GM20000 (cell line): ENCODE measurements around the gene ZNHIT2.

ENCODE experiments used
- DNase-seq: peaks from one replicate; pipeline ENCODE4 v3.0.0; 2012; ENCODE audit warnings: low spot score
- TF ChIP-seq, protein P1 (sequence below): IDR thresholded peaks from 2 replicates; pipeline ENCODE4 v1.5.1; 2012; ENCODE audit warnings: mild to moderate bottlenecking, control low read depth; ENCODE audit errors: extremely low read depth, missing control alignments

Gene ZNHIT2

DNA sequence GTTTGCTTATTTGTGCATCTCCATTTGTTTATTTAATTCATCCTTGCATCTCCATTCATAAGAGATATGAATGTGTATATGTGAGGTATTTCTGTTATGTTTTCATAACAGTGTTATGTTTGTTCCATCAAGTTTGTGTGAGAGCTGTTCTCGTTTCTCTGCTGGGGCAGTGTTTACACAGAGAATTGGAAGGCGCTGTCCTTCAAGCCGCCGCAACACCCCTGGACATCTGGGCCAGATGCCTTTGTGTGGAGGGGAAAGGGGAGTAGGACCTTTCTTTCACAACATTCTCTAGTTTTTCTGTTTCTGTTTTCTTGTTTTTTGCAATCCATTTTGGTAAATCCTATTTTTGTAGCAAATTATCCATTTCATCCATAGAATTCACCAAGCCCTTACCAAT lies 12.9 kb downstream of the ZNHIT2 start:
- DNase-seq: no peak

DNA sequence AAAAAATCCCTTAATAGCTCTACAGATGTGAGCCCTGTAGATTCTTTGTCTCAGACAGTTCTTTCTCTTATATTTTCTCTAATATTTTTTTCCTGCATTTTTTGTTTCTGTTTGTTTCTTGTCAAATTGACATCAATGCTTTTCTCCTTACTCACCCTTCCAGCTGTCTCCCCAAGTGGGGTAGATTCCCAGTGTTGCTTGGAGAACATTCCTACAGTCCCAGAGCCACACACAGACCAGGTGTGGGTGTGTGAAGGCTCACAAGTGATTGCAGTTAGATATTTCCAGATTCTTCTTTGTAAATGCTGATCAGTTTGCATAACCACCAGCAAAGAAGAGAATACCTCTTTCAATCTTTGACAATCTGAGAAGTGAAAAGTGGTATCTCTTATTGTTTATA lies 14.0 kb downstream of the ZNHIT2 start:
- no peak for DNase-seq
- TF ChIP-seq, protein P1, sequence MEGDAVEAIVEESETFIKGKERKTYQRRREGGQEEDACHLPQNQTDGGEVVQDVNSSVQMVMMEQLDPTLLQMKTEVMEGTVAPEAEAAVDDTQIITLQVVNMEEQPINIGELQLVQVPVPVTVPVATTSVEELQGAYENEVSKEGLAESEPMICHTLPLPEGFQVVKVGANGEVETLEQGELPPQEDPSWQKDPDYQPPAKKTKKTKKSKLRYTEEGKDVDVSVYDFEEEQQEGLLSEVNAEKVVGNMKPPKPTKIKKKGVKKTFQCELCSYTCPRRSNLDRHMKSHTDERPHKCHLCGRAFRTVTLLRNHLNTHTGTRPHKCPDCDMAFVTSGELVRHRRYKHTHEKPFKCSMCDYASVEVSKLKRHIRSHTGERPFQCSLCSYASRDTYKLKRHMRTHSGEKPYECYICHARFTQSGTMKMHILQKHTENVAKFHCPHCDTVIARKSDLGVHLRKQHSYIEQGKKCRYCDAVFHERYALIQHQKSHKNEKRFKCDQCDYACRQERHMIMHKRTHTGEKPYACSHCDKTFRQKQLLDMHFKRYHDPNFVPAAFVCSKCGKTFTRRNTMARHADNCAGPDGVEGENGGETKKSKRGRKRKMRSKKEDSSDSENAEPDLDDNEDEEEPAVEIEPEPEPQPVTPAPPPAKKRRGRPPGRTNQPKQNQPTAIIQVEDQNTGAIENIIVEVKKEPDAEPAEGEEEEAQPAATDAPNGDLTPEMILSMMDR: no peak

More for the DNA sequence above, 12.9 kb downstream of the ZNHIT2 start:
- TF ChIP-seq, protein P1: no peak

DNA sequence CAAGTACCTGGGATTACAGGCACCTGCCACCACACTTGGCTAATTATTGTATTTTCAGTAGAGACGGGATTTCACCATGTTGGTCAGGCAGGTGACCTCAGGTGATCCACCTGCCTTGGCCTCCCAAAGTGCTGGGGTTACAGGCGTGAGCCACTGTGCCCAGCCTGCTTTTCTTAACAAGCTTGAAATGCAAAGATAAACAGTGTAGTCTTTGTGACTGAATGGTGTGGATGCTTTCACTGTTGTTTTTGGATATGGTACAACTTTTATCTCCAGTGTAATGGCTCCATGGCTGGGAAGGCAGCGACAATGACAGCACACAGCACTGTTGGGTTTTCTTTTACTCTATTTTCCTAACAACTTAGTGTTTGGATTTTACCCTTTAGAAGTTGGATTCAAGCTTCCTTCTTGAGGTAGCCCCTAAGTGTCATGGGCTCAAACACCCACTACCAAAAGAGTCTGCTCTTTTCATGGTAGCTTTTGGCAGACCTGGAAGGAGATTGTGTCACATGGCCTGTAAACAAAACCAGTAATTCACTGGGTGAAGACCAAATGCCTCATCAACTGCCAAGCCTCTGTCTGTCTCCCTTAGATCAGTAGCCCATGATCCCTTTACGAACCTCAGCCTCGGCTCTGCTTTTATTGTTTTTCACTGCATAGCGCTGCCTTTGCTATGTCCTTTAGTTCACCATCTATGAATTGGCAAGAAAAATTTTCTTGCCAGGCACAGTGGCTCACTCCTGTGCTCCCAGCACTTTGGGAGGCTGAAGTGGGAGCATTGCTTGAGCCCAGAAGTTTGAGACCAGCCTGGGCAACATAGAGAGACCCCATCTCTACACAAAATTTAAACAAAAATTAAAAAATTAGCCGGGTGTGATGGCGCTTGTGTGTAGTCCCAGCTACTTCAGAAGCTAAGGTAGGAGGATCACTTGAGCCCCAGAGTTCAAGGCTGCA lies 15.1 kb downstream of the ZNHIT2 start:
- DNase-seq: no peak
- TF ChIP-seq, protein P1: no peak

DNA sequence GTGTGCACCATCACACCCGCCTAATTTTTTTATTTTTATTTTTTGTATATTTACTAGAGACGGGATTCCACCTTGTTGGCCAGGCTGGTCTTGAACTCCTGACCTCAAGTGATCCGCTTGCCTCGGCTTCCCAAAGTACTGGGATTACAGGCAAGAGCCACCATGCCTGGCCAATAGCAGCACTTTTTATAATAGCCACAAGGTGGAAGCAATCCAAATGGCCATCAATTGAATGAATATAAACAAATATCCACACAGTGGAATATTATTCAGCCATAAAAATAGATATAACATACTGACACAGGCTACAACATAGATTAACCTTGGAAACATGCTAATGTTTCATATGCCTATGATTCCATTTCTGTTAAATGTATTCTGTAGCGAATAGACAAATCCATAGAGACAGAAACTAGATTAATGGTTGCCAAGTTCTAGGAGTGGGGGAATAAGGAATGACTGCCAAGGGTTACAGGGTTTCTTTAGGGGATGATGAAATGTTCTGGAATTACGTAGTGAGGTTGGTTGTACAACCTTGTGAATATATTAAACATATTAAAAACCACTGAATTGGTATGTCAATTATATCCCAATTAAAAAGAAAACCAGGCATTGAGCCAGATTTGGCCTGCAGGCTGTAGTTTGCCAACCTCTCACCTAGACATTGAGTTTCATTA lies 16.7 kb downstream of the ZNHIT2 start:
- TF ChIP-seq, protein P1: no peak
- DNase-seq: no peak

DNA sequence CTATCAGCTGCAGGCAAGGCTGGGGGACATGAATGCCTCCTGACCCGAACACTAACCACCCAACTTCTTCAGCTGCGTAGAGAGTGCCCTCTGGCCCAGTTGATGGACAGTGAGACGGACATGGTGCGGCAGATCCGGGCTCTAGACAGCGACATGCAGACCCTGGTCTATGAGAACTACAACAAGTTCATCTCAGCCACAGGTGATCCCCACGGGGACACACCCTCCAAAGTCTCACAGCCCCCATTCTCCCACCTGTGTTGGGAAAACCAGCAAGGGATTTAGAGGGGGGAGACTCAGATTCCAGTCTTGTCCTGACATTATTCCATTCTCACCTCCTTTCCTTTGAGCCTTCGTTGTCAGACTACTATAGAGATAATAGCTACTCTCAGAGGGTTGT lies 20.6 kb downstream of the ZNHIT2 start:
- no peak for DNase-seq
- TF ChIP-seq, protein P1: no peak

DNA sequence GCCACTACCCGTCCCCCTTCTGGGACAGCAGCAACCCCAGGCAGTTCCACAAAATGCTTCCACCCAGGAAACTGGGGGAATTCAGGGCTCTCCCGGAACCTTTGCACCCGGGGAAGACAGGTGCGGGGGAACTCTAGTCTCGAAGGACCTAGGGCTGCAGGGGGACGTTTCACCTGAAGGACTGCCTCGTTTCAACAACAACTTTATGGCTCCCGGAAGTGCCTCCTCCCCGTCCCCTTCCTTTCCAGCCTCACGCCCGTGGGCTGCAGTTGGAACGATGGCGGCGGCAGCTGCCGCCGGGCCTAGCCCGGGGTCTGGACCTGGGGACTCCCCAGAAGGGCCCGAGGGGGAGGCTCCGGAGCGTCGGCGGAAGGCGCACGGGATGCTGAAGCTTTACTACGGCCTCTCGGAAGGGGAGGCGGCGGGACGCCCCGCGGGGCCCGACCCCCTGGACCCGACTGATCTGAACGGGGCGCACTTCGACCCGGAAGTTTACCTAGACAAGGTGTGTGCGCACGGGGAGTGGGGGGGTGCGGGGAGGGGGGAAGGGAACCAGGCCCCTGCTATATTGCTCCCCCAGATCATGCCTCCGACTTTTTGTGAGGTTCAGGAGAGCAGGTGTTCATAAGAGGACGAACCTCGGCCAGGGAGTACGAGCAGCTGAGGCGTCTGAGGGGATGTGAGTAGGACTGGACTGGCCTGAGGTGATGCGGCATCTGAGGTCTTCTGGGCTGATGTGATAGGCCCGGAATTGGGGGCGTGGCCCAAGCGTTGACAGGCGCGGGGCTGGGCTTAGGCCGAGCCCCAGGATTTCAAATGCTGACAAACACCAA lies 21.3 kb downstream of the ZNHIT2 start, which contains the start of gene VPS51:
Gene VPS51, plus strand, starts transcription at position 241 of the 833 bp plus-strand sequence. Its CDS starts 37 bp downstream, at position 278.
- TF ChIP-seq, protein P1: no peak
- DNase-seq: peak; percentile 92
